Fibroblast of villous mesenchyme (primary cell): Measurements from ENCODE around the gene AGAP2. TPM values are rescaled to one million over a fixed set of nuclear protein-coding genes. Genes with fewer than 3 reads are reported as not detected.
A peak's percentile ranks its signal among the peaks of the same experiment; 100 is the strongest.
"Not testable (repeated sequence)": the region's sequence is repeated elsewhere in the genome, so short reads cannot be mapped to it uniquely, and the experiment has no call there.

Source experiments
- DNase-seq: peaks from one replicate; pipeline ENCODE4 v3.0.0-alpha.2; 2010; ENCODE audit warnings: low read depth
- H3K4me3 ChIP-seq: 2 replicates; pipeline ENCODE4 v1.5.1; 2011; ENCODE audit warnings: low read depth, mild to moderate bottlenecking, low read length
- CTCF ChIP-seq: IDR thresholded peaks from 2 replicates; pipeline ENCODE4 v1.5.1; 2012; ENCODE audit warnings: low read depth, mild to moderate bottlenecking, low read length; ENCODE audit not compliant: insufficient read depth
- total RNA-seq: library from RNA; depleted of rRNA; stranded (reverse); fragments of >200 nt; gene quantifications from 2 replicates; pipeline ENCODE4 v1.2.3, GENCODE V29; 2012

AGAP2 gene
- total RNA-seq, 1 donor, result 0.43 TPM

- TF ChIP-seq CTCF, result peak; percentile 92
- DNase-seq, result peak; percentile 87
- H3K4me3 ChIP-seq, result peak overlapping the region; percentile 86
Measured at GRCh38 chr12:57726151-57726883, 12.2 kb downstream of the AGAP2 start.

GRCh38 chr12:57725851-57726150, 12.7 kb downstream of the AGAP2 start:
- no peak for DNase-seq
- peak overlapping the region; percentile 86 for H3K4me3 ChIP-seq
- TF ChIP-seq CTCF, result no peak

- DNase-seq, result no peak
- H3K4me3 ChIP-seq, result no peak overlapping the region
- no peak for TF ChIP-seq CTCF
Measured at GRCh38 chr12:57724936-57725740, 13.4 kb downstream of the AGAP2 start.

GRCh38 chr12:57724003-57724935, 14.3 kb downstream of the AGAP2 start:
- TF ChIP-seq CTCF, result no peak
- H3K4me3 ChIP-seq, result no peak overlapping the region
- no peak for DNase-seq

GRCh38 chr12:57723630-57723962, 14.9 kb downstream of the AGAP2 start:
- no peak overlapping the region for H3K4me3 ChIP-seq
- TF ChIP-seq CTCF, result no peak
- no peak for DNase-seq

- TF ChIP-seq CTCF, result no peak
- no peak for DNase-seq
- H3K4me3 ChIP-seq, result no peak overlapping the region
Measured at GRCh38 chr12:57722716-57723629, 15.6 kb downstream of the AGAP2 start.

- H3K4me3 ChIP-seq, DNase-seq: not testable (repeated sequence)
Measured at GRCh38 chr12:57721846-57722608, 16.5 kb downstream of the AGAP2 start.
